HepG2 (cell line): ENCODE results near the gene KIAA1217. TPM values are rescaled to one million over a fixed set of nuclear protein-coding genes. Genes with fewer than 3 reads are reported as not detected.

Source experiments
- ATAC-seq: fragments of 200-7000 bp; cut with Tn5 transposase; 3 replicates; pipeline ENCODE4 v1.9.1; 2020; ENCODE audit warnings: mild to moderate bottlenecking, moderate library complexity
- BruUV-seq: library from RNA; stranded (reverse); fragments of 400-500 nt; replicated peaks from 2 replicates; lab custom pipeline; 2021; lab: Mats Ljungman, UMichigan
- CTCF ChIA-PET: fragments of 300-600 bp; formaldehyde crosslinking; extraction: SDS; loops from one replicate; lab custom pipeline; 2021; ENCODE audit warnings: low total read pairs, inconsistent platforms, low intra/inter-chr PET ratio; lab: Yijun Ruan, JAX
- POLR2A ChIA-PET: fragments of 350-600 bp; sonication (Branson Sonifier 250); formaldehyde crosslinking; loops from one replicate; lab custom pipeline; 2020; ENCODE audit warnings: antibody characterized with exemption, inconsistent platforms; lab: Yijun Ruan, JAX
- DNase-seq: peaks from one replicate; pipeline ENCODE4 v3.0.0-alpha.2; 2015; ENCODE audit warnings: low spot score
- FAIRE-seq: peaks from 3 replicates; lab custom pipeline; 2011; peaks lifted over from hg19 to GRCh38; lab: Jason Lieb, UNC
- H2AFZ ChIP-seq: one replicate; pipeline ENCODE4 v1.6.1; 2011; ENCODE audit warnings: low read length, inconsistent platforms
- H3K27ac ChIP-seq: fragments of 300-600 bp; 3 replicates; pipeline ENCODE4 v1.8.0; 2011; ENCODE audit warnings: mixed run types, mild to moderate bottlenecking, mixed read lengths, low read length, inconsistent platforms; ENCODE audit not compliant: insufficient read depth; ENCODE audit errors: extremely low read length
- H3K27me3 ChIP-seq, 2 experiments: fragments of 200-600 bp in 1 of 2; 2 replicates in 1 of 2; 3 replicates in 1 of 2; pipeline versions ENCODE4 v1.6.0 to v1.8.0; 2011; ENCODE audit warnings: low read length in 2 of 2, mild to moderate bottlenecking in 2 of 2, moderate library complexity in 2 of 2, inconsistent platforms in 1 of 2; ENCODE audit not compliant: insufficient read depth in 2 of 2, control insufficient read depth in 1 of 2
- H3K36me3 ChIP-seq, 2 experiments: fragments of 200-600 bp in 1 of 2; replicated peaks in 1 of 2; 2 replicates in 1 of 2; 3 replicates in 1 of 2; pipeline versions ENCODE4 v1.5.1 to v1.8.0; 2011; ENCODE audit warnings: low read length in 2 of 2, inconsistent platforms in 1 of 2; ENCODE audit not compliant: insufficient read depth in 2 of 2, control insufficient read depth in 1 of 2
- H3K4me1 ChIP-seq: 2 replicates; pipeline ENCODE4 v1.5.1; 2012; ENCODE audit warnings: low read length, inconsistent platforms; ENCODE audit not compliant: insufficient read depth
- H3K4me2 ChIP-seq: 2 replicates; pipeline ENCODE4 v1.6.0; 2011; ENCODE audit warnings: low read depth, low read length, inconsistent platforms
- H3K4me3 ChIP-seq, 3 experiments: fragments of 200-600 bp in 1 of 3; sonication (generic), shearing (Covaris generic) in 1 of 3; replicated peaks in 1 of 3; 2 replicates each; pipeline ENCODE4 v1.5.1; 2011 to 2016; ENCODE audit warnings: low read length in 3 of 3, inconsistent platforms in 2 of 3, low read depth in 2 of 3, mild to moderate bottlenecking in 2 of 3, control low read depth in 1 of 3, mixed read lengths in 1 of 3; ENCODE audit not compliant: insufficient read depth in 1 of 3
- H3K79me2 ChIP-seq: one replicate; pipeline ENCODE4 v1.6.1; 2011; ENCODE audit warnings: low read length, inconsistent platforms; ENCODE audit not compliant: insufficient read depth
- H3K9ac ChIP-seq: 2 replicates; pipeline ENCODE4 v1.6.0; 2011; ENCODE audit warnings: mild to moderate bottlenecking, low read depth, low read length, inconsistent platforms; ENCODE audit not compliant: insufficient read depth
- H3K9me3 ChIP-seq: 2 replicates; pipeline ENCODE4 v1.5.1; 2012; ENCODE audit warnings: mild to moderate bottlenecking, low read length
- H4K20me1 ChIP-seq: 2 replicates; pipeline ENCODE4 v1.6.0; 2011; ENCODE audit warnings: inconsistent platforms, mild to moderate bottlenecking, low read length, moderate library complexity; ENCODE audit not compliant: insufficient read depth
- CENPT ChIP-seq: sonication (generic); formaldehyde crosslinking; IDR thresholded peaks from 2 replicates; pipeline ENCODE4 v1.8.0; 2022; ENCODE audit warnings: low read depth, mild to moderate bottlenecking, moderate library complexity, missing genetic modification reagents
- FLYWCH1 ChIP-seq: sonication (generic); formaldehyde crosslinking; IDR thresholded peaks from 2 replicates; pipeline ENCODE4 v1.8.1; 2023; ENCODE audit warnings: mild to moderate bottlenecking, missing genetic modification reagents
- GMEB2 ChIP-seq: IDR thresholded peaks from 2 replicates; pipeline ENCODE4 v1.6.1; 2016; ENCODE audit warnings: missing biosample characterization, missing genetic modification reagents, low read depth
- HIC2 ChIP-seq: sonication (generic); formaldehyde crosslinking; IDR thresholded peaks from 2 replicates; pipeline ENCODE4 v1.9.0; 2022; ENCODE audit warnings: low read depth, missing genetic modification reagents
- JARID2 ChIP-seq: sonication (generic); formaldehyde crosslinking; IDR thresholded peaks from 2 replicates; pipeline ENCODE4 v1.8.1; 2023; ENCODE audit warnings: missing genetic modification reagents, inconsistent platforms; ENCODE audit not compliant: insufficient replicate concordance
- SATB2 ChIP-seq: sonication (generic); formaldehyde crosslinking; IDR thresholded peaks from 2 replicates; pipeline ENCODE4 v1.5.0; 2020; ENCODE audit warnings: missing genetic modification reagents
- STAT6 ChIP-seq: sonication (generic); formaldehyde crosslinking; IDR thresholded peaks from 2 replicates; pipeline ENCODE4 v1.4.0; 2020; ENCODE audit warnings: missing genetic modification reagents, mild to moderate bottlenecking, borderline replicate concordance
- TEF ChIP-seq: sonication (generic); formaldehyde crosslinking; IDR thresholded peaks from 2 replicates; pipeline ENCODE4 v1.5.0; 2020; ENCODE audit warnings: missing genetic modification reagents
- TFDP2 ChIP-seq: sonication (generic); formaldehyde crosslinking; IDR thresholded peaks from 2 replicates; pipeline ENCODE4 v1.4.0; 2020; ENCODE audit warnings: missing genetic modification reagents
- ZNF235 ChIP-seq: sonication (generic); formaldehyde crosslinking; IDR thresholded peaks from 2 replicates; pipeline ENCODE4 v1.8.1; 2023; ENCODE audit warnings: mild to moderate bottlenecking, missing genetic modification reagents, borderline replicate concordance
- ZNF572 ChIP-seq: sonication (generic); formaldehyde crosslinking; IDR thresholded peaks from 2 replicates; pipeline ENCODE4 v1.5.1; 2020; ENCODE audit warnings: mild to moderate bottlenecking, missing genetic modification reagents
- ZNF709 ChIP-seq: sonication (generic); formaldehyde crosslinking; IDR thresholded peaks from 2 replicates; pipeline ENCODE4 v1.5.0; 2020; ENCODE audit warnings: mild to moderate bottlenecking, missing genetic modification reagents
- ZNF773 ChIP-seq: sonication (generic); formaldehyde crosslinking; IDR thresholded peaks from 2 replicates; pipeline ENCODE4 v1.4.0; 2020; ENCODE audit warnings: missing genetic modification reagents, borderline replicate concordance
- WGBS: methylation state at CpG from one replicate; pipeline ENCODE4 v1.1.6; 2017; ENCODE audit warnings: low lambda C conversion rate; 5-methylcytosine and 5-hydroxymethylcytosine counted together
- in situ Hi-C: cut with HindIII; loops from 2 replicates; pipeline ENCODE4 v1.10.0; 2017; ENCODE audit warnings: low pct_unique_long_range_greater_than_20kb; ENCODE audit not compliant: extremely low pct_ligation_motif_present
- intact Hi-C: fragments of 100-400 bp; cut with micrococcal nuclease; formaldehyde crosslinking; loops from one replicate; pipeline ENCODE4 v1.10.0; 2022; ENCODE audit not compliant: unreplicated experiment
- polyA plus RNA-seq, 8 experiments: library from polyadenylated mRNA; depleted of rRNA in 3 of 8; stranded (reverse) in 7 of 8; unstranded in 1 of 8; fragments of >200 nt; fragmentation: Illumina TruSeq in 4 of 8; extraction: Trizol in 4 of 8; gene quantifications; 2 replicates each; pipeline versions ENCODE4 v1.2.1 to v1.2.3, GENCODE V29; 2011 to 2016; ENCODE audit warnings: low read depth in 4 of 8, missing spikeins in 1 of 8, mixed read lengths in 1 of 8; ENCODE audit not compliant: insufficient read depth in 1 of 8
- total RNA-seq, 5 experiments: library from RNA; depleted of rRNA; stranded (reverse); fragments of >200 nt; fragmentation: Illumina TruSeq; extraction: Trizol; gene quantifications; 2 replicates each; pipeline ENCODE4 v1.2.3, GENCODE V29; 2016; ENCODE audit warnings: low read depth in 1 of 5

The KIAA1217 gene
- total and polyA plus RNA-seq, 2 of the 13 experiments (the other 11 are each of a cell fraction or from before 2014, with no cell fraction given): 4.6 to 10.9 TPM

- TF ChIP-seq FLYWCH1 (CRISPR knock-in tag) (no peak), ZNF773 (CRISPR knock-in tag) (no peak)
These were observed 131.9 kb downstream of the KIAA1217 start (continued) for GRCh38 chr10:24340883-24341282.

GRCh38 chr10:24341371-24341770 is 132.4 kb downstream of the KIAA1217 start:
- no peaks in the 10 kb centered on the region for H3K36me3 ChIP-seq
- no peaks in the 10 kb centered on the region for H3K79me2 ChIP-seq
- FAIRE-seq (no peak), ATAC-seq (no peak), DNase-seq (no peak)
- no peak overlapping the region for H3K9ac ChIP-seq
- 96% methylated on average over 4 of the region's 4 CpGs for WGBS
- no peaks in the 10 kb centered on the region for H3K9me3 ChIP-seq
- intact Hi-C loops: no loop called here
- no peak for TF ChIP-seq ZNF709 (CRISPR knock-in tag)
- TF ChIP-seq ZNF235 (CRISPR knock-in tag): no peak
- no peak for TF ChIP-seq TEF (CRISPR knock-in tag)
- TF ChIP-seq ZNF572 (CRISPR knock-in tag): no peak
- TF ChIP-seq STAT6 (CRISPR knock-in tag): no peak
- TF ChIP-seq JARID2 (CRISPR knock-in tag): no peak
- no peak for TF ChIP-seq SATB2 (CRISPR knock-in tag)
- TF ChIP-seq HIC2 (CRISPR knock-in tag): no peak
- TF ChIP-seq GMEB2: no peak
- no peak for TF ChIP-seq TFDP2 (CRISPR knock-in tag)
- no peak for TF ChIP-seq CENPT (CRISPR knock-in tag)
- in situ Hi-C loops: no loop called here
- no peak overlapping the region for H3K4me2 ChIP-seq
- no peak overlapping the region for H3K4me3 ChIP-seq
- ChIA-PET CTCF (no interaction called here), POLR2A (no interaction called here)
- H3K27me3 ChIP-seq: no peaks in the 10 kb centered on the region; a peak in 1 of 5 replicates
- no peak overlapping the region for H2AFZ ChIP-seq
- H4K20me1 ChIP-seq: no peaks in the 10 kb centered on the region
- no peaks in the 10 kb centered on the region; the same call in 1 of the 2 replicates for H3K4me1 ChIP-seq
- no TSS peak for BruUV-seq
- H3K27ac ChIP-seq: no peak overlapping the region
